Measurements from ENCODE around the gene MYO1D.
"Not testable (repeated sequence)": the region's sequence is repeated elsewhere in the genome, so short reads cannot be mapped to it uniquely, and the experiment has no call there.

Gene MYO1D

DNA sequence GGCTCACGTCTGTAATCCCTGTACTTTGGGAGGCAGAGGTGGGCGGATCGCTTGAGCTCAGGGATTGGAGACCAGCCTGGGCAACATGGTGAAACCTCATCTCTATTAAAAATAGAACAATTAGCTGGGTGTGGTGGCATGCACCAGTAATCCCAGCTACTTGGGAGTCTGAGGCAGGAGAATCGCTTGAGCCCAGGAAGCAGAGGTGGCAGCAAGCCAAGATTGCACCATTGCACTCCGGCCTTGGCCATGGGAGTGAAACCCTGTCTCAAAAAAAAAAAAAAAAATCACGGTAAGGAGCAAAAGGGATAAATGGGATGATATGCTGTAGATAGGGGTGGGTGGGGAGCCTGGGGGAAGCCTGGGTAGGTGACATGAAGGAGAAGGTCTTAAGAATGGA is 30.7 kb upstream of the MYO1D start:
- H3K4me3 Mint-ChIP-seq: no peak overlapping the region
- no peaks in the 10 kb centered on the region for H3K9me3 Mint-ChIP-seq
- H3K4me1 Mint-ChIP-seq (ENCODE audit: low read depth): peaks cover 16% of the 10 kb centered on the region
- no peaks in the 10 kb centered on the region for H3K36me3 Mint-ChIP-seq (ENCODE audit: low read depth)
- peaks cover 39% of the 10 kb centered on the region for H3K27me3 Mint-ChIP-seq (ENCODE audit: low read depth)
- H3K27ac Mint-ChIP-seq: no peak overlapping the region

DNA sequence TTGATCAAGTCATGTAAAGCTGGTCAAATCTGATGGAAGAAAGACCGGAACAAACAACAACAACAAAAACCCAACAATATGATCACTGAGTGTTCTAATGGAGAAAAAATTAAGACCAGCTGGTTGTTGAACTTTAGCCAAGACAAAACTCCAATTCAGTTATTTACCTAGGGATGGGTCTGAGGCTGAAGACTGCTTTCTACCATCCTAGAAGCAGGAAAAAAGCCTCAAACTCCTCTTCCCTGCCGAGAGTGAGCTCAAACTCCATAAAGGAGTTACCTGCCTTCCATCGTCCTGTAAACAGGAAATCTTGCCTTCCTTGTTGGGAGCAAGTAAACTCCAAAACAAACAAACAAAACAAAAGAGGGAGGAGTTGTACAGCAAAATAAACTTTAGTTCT is 28.0 kb upstream of the MYO1D start:
- Mint-ChIP-seq H3K27ac (no peak overlapping the region), H3K9me3 (no peaks in the 10 kb centered on the region), H3K4me1 (ENCODE audit: low read depth) (peaks cover 16% of the 10 kb centered on the region), H3K27me3 (ENCODE audit: low read depth) (peaks cover 39% of the 10 kb centered on the region), H3K36me3 (ENCODE audit: low read depth) (no peaks in the 10 kb centered on the region), H3K4me3 (no peak overlapping the region)

DNA sequence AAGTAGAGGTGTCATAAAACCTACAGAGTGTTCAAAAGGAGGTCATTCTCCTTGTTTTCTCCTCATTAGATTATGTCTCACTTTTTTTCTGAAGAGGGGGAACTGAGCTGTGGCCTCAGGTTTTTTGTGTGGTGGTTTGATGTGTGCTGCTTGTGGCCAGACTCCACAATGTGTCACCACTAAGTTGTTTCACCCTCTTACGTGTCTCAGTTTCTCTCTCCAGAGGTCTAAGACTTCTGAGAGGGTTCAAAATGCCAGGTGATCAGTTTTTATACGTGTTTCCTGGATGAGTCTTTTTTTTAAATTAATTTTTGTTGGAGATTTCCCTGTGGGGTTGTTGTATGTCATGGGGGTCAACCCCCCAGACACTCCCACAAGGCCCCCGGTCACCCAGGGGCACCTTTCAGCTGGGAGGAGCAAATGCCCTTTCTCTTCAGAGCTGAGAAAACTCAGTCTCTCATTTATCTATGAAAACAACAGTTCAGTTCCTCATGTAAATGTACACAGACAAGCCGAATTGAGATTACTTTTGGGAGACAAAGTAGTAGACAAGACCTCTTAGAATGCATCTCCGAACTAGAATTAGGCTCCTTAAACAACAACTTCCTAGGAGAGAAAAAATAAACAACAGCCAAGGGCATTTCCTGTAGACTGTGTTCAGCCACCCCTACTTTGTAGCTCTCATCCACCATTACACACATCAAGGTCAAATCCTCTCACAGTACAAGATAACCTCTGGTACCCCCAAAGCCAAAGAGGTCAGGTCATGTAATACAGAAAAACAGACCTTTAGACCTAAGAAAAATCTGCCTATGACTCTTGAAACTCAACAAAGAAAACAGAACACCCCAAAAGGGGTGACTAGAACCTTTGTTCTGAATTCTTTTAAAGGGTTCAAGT is 27.1 kb upstream of the MYO1D start:
- H3K4me1 Mint-ChIP-seq (ENCODE audit: low read depth): peaks cover 16% of the 10 kb centered on the region
- H3K9me3 Mint-ChIP-seq: no peaks in the 10 kb centered on the region
- no peak overlapping the region for H3K4me3 Mint-ChIP-seq
- H3K36me3 Mint-ChIP-seq (ENCODE audit: low read depth): no peaks in the 10 kb centered on the region
- peaks cover 34% of the 10 kb centered on the region for H3K27me3 Mint-ChIP-seq (ENCODE audit: low read depth)
- peak overlapping the region; percentile 29 for H3K27ac Mint-ChIP-seq

DNA sequence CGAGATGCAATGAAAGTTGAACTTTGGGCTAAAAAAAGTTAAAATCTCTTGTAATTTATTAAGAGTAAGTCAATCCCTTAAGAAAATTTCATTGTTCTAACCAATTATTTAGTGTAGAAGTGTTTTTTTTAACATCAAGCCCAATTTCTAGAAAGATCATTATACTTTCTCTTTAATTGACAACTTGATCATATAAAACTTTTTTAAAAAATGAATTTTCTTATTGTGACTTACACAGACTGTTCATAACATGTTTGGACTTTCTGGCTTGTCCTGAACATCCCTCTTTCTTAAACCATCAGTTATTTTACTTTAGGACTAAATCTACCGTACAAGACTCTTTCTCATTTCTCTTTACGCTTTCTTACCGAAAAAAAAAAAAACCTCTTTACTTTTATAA is 24.8 kb upstream of the MYO1D start:
- Mint-ChIP-seq H3K9me3 (no peaks in the 10 kb centered on the region), H3K36me3 (ENCODE audit: low read depth) (no peaks in the 10 kb centered on the region), H3K4me1 (ENCODE audit: low read depth) (peaks cover 16% of the 10 kb centered on the region), H3K4me3 (no peak overlapping the region), H3K27ac (no peak overlapping the region), H3K27me3 (ENCODE audit: low read depth) (peaks cover 37% of the 10 kb centered on the region)

DNA sequence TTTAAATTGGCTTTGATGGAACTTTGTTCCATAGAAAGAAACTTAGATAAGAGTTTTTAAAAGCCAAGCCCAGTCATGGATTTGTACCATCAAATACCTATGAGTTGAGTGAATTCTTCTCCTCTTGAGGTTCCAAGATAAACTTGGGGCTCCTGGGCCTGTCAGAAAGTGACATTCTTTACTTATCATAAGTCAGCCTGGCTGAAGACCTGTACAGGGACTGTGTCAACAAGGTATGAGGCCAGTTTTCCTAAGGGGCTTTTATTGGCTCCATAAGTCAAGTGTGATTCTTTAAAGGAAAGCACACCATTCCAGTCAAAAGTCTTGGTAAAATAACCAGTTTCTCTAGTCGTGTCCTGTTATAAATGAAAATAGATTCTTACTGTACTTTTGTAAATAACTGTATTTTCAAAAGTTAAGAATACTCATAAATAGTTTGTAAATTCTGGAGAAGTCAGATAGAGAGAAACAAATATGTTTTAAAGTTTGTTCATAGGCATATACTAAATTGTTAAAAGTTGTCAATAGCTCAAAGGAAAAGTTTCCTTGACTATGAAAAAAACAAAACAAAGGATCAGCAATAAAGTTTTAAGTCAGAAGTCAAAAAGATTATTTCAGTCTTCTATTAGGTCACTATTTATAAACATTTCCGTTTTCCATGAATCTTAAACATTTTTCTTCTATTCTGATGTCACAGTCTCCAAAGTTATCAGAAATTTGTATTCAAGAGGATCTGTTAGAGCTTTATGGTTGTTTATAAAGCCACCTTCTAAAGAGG is 22.5 kb upstream of the MYO1D start:
- no peaks in the 10 kb centered on the region for H3K36me3 Mint-ChIP-seq (ENCODE audit: low read depth)
- peaks cover 11% of the 10 kb centered on the region for H3K4me1 Mint-ChIP-seq (ENCODE audit: low read depth)
- peaks cover 20% of the 10 kb centered on the region for H3K27me3 Mint-ChIP-seq (ENCODE audit: low read depth)
- no peak overlapping the region for H3K27ac Mint-ChIP-seq
- no peak overlapping the region for H3K4me3 Mint-ChIP-seq
- no peaks in the 10 kb centered on the region for H3K9me3 Mint-ChIP-seq

DNA sequence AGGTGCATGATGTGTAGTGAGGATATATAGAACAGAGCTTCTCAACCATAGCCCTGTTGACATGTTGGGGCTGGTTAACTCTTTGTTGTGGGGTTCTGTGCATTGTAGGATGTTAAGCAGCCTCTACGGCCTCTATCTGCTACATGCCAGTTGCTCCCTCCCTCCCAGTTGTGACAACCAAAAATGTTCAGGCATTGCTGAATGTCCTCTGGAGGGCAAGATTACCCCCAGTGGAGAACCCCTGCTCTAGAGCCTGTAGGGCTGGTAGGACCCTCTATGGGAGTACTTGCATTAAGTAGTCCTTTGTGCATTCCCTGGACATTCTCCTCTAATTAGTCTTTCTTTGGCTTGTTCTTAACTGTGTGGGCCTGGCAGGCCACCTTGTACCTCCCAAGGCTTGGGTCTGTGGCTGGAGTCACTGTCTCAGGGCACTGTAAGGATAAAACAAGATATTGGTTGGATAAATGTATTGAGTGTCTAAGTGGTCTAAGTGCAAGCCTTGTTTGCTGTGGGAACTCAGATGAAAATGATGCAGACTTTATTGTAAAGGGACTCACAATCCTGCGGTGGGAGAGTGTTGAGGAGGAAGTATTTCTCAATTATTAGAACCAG is 19.8 kb upstream of the MYO1D start:
- Mint-ChIP-seq H3K27ac (no peak overlapping the region), H3K9me3 (no peaks in the 10 kb centered on the region), H3K27me3 (ENCODE audit: low read depth) (peaks cover 20% of the 10 kb centered on the region), H3K36me3 (ENCODE audit: low read depth) (no peaks in the 10 kb centered on the region), H3K4me3 (no peak overlapping the region), H3K4me1 (ENCODE audit: low read depth) (no peaks in the 10 kb centered on the region)

DNA sequence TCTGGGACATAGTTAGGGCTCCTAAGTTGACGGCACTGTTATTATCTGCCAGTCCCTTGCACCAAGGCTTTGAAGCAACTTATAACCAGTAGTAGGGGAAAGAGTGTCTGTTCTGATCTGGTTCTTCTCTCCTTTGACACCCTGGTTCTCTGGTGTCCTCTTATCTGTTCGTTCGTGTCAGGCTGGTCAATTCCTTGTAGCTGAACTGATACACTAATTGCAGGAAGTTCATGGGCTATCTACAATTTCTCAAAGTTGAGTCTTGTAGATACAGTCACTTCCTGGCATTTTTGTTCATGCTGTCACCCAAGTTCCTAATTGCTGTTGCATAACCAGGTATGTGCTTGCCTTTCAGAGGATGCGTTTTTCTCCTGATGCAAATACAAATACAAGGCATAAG is 17.3 kb upstream of the MYO1D start:
- Mint-ChIP-seq H3K27me3 (ENCODE audit: low read depth) (peaks cover 16% of the 10 kb centered on the region), H3K4me3 (no peak overlapping the region), H3K36me3 (ENCODE audit: low read depth) (no peaks in the 10 kb centered on the region), H3K9me3 (no peaks in the 10 kb centered on the region), H3K27ac (no peak overlapping the region), H3K4me1 (ENCODE audit: low read depth) (no peaks in the 10 kb centered on the region)

DNA sequence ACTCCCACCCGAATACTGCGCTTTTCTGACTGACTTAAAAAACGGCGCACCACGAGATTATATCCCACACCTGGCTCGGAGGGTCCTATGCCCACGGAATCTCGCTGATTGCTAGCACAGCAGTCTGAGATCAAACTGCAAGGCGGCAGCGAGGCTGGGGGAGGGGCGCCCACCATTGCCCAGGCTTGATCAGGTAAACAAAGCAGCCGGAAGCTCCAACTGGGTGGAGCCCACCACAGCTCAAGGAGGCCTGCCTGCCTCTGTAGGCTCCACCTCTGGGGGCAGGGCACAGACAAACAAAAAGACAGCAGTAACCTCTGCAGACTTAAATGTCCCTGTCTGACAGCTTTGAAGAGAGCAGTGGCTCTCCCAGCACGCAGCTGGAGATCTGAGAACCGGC is 10.5 kb upstream of the MYO1D start:
- not testable (repeated sequence) for H3K4me3 Mint-ChIP-seq; H3K4me1 Mint-ChIP-seq (ENCODE audit: low read depth); H3K9me3 Mint-ChIP-seq; H3K36me3 Mint-ChIP-seq (ENCODE audit: low read depth); H3K27ac Mint-ChIP-seq
- H3K27me3 Mint-ChIP-seq (ENCODE audit: low read depth): peaks cover 12% of the 10 kb centered on the region

DNA sequence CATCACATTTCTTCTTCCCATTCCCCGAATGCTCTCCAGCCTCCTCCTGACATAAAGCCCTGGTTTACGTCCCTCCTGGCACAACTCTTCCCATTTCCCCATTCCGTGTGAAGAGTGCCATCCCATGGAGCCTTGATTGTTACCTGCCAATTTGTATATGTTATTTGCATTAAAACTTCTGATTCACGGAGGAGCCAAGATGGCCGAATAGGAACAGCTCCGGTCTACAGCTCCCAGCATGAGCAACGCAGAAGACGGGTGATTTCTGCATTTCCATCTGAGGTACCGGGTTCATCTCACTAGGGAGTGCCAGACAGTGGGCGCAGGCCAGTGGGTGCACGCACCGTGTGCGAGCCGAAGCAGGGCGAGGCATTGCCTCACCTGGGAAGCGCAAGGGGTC is 10.0 kb upstream of the MYO1D start:
- H3K4me1 Mint-ChIP-seq (ENCODE audit: low read depth); H3K27ac Mint-ChIP-seq; H3K9me3 Mint-ChIP-seq; H3K36me3 Mint-ChIP-seq (ENCODE audit: low read depth); H3K4me3 Mint-ChIP-seq: not testable (repeated sequence)
- H3K27me3 Mint-ChIP-seq (ENCODE audit: low read depth): peaks cover 14% of the 10 kb centered on the region

DNA sequence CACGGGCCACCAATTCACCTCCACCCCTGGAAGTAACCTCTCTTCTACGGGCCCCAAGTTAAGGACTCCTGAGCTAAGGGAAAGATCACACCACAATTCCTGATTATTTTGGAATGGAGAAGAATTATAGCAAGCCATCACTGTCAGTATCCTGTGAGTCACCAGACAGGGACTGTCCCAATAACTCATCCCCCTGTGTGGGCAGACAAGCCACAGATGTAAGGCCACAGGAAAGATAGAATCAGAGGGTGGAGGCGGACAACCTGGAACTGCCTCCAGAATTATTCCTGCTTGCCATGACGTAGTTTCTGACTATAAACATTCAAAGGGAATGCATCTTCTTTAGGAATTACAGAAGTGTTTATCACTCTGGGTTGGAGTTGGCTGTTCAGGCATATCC is 5.8 kb upstream of the MYO1D start:
- Mint-ChIP-seq H3K9me3 (no peaks in the 10 kb centered on the region), H3K36me3 (ENCODE audit: low read depth) (no peaks in the 10 kb centered on the region), H3K27me3 (ENCODE audit: low read depth) (peaks cover 34% of the 10 kb centered on the region), H3K27ac (no peak overlapping the region), H3K4me3 (no peak overlapping the region), H3K4me1 (ENCODE audit: low read depth) (peaks cover under 1% of the 10 kb centered on the region)

DNA sequence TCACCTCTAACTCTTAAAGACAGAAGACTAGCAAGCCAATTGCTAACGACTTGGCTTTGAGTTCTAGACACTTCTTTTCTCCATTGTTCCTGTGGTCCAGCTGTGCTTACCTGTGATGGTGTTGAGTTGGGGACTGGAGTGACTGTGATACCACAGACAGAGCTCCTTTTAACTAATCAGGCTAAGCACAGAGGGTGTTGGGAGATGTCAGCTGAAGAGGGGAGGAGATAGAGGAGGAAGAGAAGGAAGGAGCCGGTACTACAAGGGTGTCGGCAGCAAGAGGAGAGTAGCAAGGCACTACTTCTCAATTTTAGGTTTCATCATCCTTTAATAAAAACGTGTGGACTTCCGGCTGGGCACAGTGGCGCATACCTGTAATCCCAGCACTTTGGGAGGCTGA is 5.1 kb upstream of the MYO1D start:
- peaks cover 34% of the 10 kb centered on the region for H3K27me3 Mint-ChIP-seq (ENCODE audit: low read depth)
- no peaks in the 10 kb centered on the region for H3K36me3 Mint-ChIP-seq (ENCODE audit: low read depth)
- H3K9me3 Mint-ChIP-seq: no peaks in the 10 kb centered on the region
- no peak overlapping the region for H3K27ac Mint-ChIP-seq
- H3K4me1 Mint-ChIP-seq (ENCODE audit: low read depth): peaks cover 5% of the 10 kb centered on the region
- no peak overlapping the region for H3K4me3 Mint-ChIP-seq

DNA sequence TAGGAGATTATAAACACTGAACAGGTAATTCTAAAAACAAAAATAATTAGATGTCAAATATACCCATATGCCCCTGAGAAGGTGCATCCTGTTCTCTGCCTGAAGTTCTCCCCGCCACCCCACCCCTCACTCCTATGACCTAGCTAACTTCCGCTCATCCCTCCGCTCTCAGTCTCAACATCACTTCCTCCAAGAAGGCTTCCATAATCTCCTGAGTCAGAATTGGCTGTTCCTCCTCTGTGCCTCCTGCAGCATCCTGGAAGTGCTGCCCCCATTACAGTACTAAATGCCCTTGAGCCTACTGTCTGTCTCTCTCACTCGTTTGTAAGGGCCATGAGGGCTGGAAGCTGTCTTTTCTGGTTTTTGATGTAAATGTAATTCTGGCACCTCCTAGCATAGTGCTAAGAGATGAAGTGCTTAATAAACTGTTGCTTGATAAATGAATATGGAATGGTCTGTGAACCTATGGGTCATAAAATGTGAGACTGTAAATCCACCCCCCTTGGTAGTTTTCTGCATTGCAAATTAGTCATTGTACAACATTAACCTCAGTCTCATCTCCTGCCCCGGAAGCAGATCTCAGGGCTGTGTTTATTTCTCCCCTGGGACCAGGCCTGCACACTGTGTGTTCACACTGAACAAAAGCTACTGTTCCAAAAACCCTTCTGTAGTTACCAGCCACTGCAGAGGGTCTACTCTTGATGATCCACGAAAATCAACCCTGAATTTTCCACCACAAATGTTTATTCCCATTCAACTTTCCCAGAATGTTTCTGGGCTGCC is 3.9 kb upstream of the MYO1D start:
- H3K9me3 Mint-ChIP-seq: no peaks in the 10 kb centered on the region
- H3K4me3 Mint-ChIP-seq: no peak overlapping the region
- H3K36me3 Mint-ChIP-seq (ENCODE audit: low read depth): no peaks in the 10 kb centered on the region
- H3K4me1 Mint-ChIP-seq (ENCODE audit: low read depth): peaks cover 8% of the 10 kb centered on the region
- peaks cover 38% of the 10 kb centered on the region for H3K27me3 Mint-ChIP-seq (ENCODE audit: low read depth)
- H3K27ac Mint-ChIP-seq: no peak overlapping the region

DNA sequence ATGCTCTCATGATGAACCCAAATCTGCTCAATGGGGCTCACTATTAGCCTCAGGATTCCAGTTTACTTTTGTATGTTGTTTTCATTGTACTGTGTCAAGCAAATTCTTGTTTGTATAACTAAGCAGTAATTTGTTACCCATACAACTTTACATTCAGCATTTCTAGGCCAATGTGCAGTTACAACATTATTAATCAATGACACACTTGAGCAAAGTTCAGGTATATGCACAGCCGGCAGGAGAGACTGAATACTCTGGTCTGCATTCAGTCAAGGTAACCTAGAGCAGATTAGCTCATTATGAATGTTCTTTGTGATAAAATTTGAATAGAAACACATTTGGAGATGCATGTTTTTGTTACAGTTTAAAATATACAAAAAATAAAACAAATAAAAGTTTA is 2.2 kb upstream of the MYO1D start:
- H3K36me3 Mint-ChIP-seq (ENCODE audit: low read depth): no peaks in the 10 kb centered on the region
- peaks cover 9% of the 10 kb centered on the region for H3K4me1 Mint-ChIP-seq (ENCODE audit: low read depth)
- H3K4me3 Mint-ChIP-seq: no peak overlapping the region
- peaks cover 41% of the 10 kb centered on the region for H3K27me3 Mint-ChIP-seq (ENCODE audit: low read depth)
- H3K9me3 Mint-ChIP-seq: no peaks in the 10 kb centered on the region
- H3K27ac Mint-ChIP-seq: no peak overlapping the region

DNA sequence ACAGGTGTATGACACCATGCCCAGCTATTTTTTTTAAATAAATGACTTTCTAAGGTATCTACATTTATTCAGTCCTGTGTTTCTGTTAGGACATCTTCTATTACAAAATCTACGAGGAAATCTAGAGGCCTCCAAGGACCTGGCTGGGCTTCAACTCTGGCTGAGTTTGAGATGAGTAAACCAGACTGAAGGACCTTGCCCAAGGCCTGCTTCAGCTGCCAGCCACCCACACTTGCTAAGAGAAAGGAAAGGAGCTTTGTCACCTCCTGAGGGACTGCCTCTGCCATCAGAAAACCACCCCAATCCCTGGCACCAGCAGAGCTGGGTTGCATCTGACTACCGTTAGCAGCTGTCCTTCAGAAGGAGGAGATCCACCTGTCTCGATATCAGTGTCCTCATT is 1.3 kb upstream of the MYO1D start:
- Mint-ChIP-seq H3K27ac (no peak overlapping the region), H3K4me1 (ENCODE audit: low read depth) (peaks cover 9% of the 10 kb centered on the region), H3K4me3 (no peak overlapping the region)

More for the DNA sequence above, 1.3 kb upstream of the MYO1D start:
- H3K27me3 Mint-ChIP-seq (ENCODE audit: low read depth): peaks cover 39% of the 10 kb centered on the region
- no peaks in the 10 kb centered on the region for H3K36me3 Mint-ChIP-seq (ENCODE audit: low read depth)
- H3K9me3 Mint-ChIP-seq: no peaks in the 10 kb centered on the region

All from T-helper 1 cell treated with Interleukin-12 subunit alpha and Interleukin-12 subunit beta and Interleukin-4 antibody, amounts not matched to agents 30 μg/mL and 1 μg/mL, for 36 hours (primary cell).